SU-DHL-6 (cell line): Measurements from ENCODE around the gene ABHD16A.

Experiments
- H2AFZ ChIP-seq: fragments of 200-600 bp; sonication (generic); 2 replicates; pipeline ENCODE4 v1.6.1; 2014; ENCODE audit warnings: low read depth, mild to moderate bottlenecking, moderate library complexity, mixed read lengths, antibody characterized with exemption, low read length; ENCODE audit not compliant: severe bottlenecking
- H3F3A ChIP-seq: fragments of 200-600 bp; shearing (Covaris generic); 2 replicates; pipeline ENCODE4 v1.6.0; 2016; ENCODE audit warnings: antibody characterized with exemption, mild to moderate bottlenecking; ENCODE audit not compliant: insufficient read depth
- H3K27ac ChIP-seq: fragments of 200-600 bp; sonication (generic); 2 replicates; pipeline ENCODE4 v1.5.1; 2016; ENCODE audit warnings: low read depth, mild to moderate bottlenecking, low read length, moderate library complexity, mixed read lengths
- H3K27me3 ChIP-seq: fragments of 200-600 bp; sonication (generic), shearing (Covaris generic); 2 replicates; pipeline ENCODE4 v1.6.0; 2014; ENCODE audit warnings: mild to moderate bottlenecking, low read length
- H3K36me3 ChIP-seq: fragments of 200-600 bp; sonication (generic); 2 replicates; pipeline ENCODE4 v1.6.1; 2014; ENCODE audit warnings: mild to moderate bottlenecking, low read length, mixed read lengths
- H3K4me2 ChIP-seq: fragments of 300-600, 200-600 bp; shearing (Covaris generic), sonication (generic); 2 replicates; pipeline ENCODE4 v1.6.0; 2014; ENCODE audit warnings: low read length, low read depth, mild to moderate bottlenecking; ENCODE audit not compliant: poor library complexity, severe bottlenecking
- H3K4me3 ChIP-seq: fragments of 200-600 bp; sonication (generic); 2 replicates; pipeline ENCODE4 v1.5.1; 2014; ENCODE audit warnings: antibody characterized with exemption, low read length, mild to moderate bottlenecking, mixed read lengths; ENCODE audit not compliant: insufficient read depth, poor library complexity, severe bottlenecking
- H3K79me2 ChIP-seq: fragments of 200-600 bp; sonication (generic); 2 replicates; pipeline ENCODE4 v1.6.1; 2014; ENCODE audit warnings: mild to moderate bottlenecking, low read length, moderate library complexity; ENCODE audit not compliant: insufficient read depth
- H3K9ac ChIP-seq: fragments of 200-600 bp; sonication (generic); 2 replicates; pipeline ENCODE4 v1.7.0; 2014; ENCODE audit warnings: mild to moderate bottlenecking, low read length
- H3K9me2 ChIP-seq: fragments of 200-600 bp; sonication (generic); replicated peaks from 2 replicates; pipeline ENCODE4 v1.6.1; 2014; ENCODE audit warnings: low read length; ENCODE audit not compliant: insufficient read depth
- H3K9me3 ChIP-seq: fragments of 200-600 bp; sonication (generic); 2 replicates; pipeline ENCODE4 v1.6.1; 2014; ENCODE audit warnings: low read length, mixed read lengths; ENCODE audit not compliant: insufficient read depth
- H4K20me1 ChIP-seq: fragments of 200-600 bp; sonication (generic); 2 replicates; pipeline ENCODE4 v1.6.1; 2014; ENCODE audit warnings: low read depth, mild to moderate bottlenecking, antibody characterized with exemption, low read length, moderate library complexity, mixed read lengths
- EZH2phosphoT487 ChIP-seq: fragments of 200-600 bp; sonication (generic), shearing (Covaris generic); conservative IDR thresholded peaks from 2 replicates; pipeline ENCODE4 v1.6.1; 2018; ENCODE audit warnings: mild to moderate bottlenecking, antibody characterized with exemption, low read length, moderate library complexity, mixed read lengths
- TF ChIP-seq, protein P1 (sequence below): fragments of 200-600 bp; sonication (generic); IDR thresholded peaks from one replicate; pipeline ENCODE4 v1.5.1; 2017; ENCODE audit warnings: antibody characterized with exemption, mild to moderate bottlenecking, low read length, moderate library complexity; ENCODE audit not compliant: insufficient read depth, poor library complexity, severe bottlenecking

ABHD16A gene

DNA sequence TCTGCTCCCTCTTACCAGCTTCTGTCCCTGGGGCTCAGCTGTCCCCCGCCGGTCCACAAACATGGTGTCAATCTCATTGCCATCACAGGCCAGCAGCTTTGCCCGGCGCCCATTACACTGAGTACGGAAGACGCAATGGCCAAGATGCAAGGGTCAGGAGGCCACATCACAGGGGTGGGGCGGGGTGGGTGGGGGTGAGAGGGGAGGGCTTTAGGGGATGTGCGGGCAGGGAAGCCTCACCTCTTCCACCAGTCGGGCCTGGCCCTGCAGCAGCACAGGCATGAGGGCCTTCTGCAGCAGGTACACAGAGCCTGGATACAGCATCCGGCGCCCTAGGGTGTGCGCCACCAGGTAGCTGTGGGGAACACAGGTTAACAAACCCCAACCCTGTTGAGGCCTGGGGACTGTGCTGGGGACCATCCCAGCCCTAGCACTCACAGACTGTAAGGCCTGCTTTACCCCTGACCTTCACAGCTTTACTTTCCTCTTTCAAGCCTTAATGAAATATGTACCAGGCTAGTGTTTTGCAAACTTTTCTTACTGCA, 11.5 kb downstream of the ABHD16A start:
- no peaks in the 10 kb centered on the region for H3K27me3 ChIP-seq
- H3K4me3 ChIP-seq, result no peak overlapping the region
- H2AFZ ChIP-seq, result no peak overlapping the region
- peaks cover 5% of the 10 kb centered on the region; the same call in 1 of the 2 replicates for H3K36me3 ChIP-seq
- TF ChIP-seq EZH2phosphoT487, result no peak
- TF ChIP-seq, protein P1, sequence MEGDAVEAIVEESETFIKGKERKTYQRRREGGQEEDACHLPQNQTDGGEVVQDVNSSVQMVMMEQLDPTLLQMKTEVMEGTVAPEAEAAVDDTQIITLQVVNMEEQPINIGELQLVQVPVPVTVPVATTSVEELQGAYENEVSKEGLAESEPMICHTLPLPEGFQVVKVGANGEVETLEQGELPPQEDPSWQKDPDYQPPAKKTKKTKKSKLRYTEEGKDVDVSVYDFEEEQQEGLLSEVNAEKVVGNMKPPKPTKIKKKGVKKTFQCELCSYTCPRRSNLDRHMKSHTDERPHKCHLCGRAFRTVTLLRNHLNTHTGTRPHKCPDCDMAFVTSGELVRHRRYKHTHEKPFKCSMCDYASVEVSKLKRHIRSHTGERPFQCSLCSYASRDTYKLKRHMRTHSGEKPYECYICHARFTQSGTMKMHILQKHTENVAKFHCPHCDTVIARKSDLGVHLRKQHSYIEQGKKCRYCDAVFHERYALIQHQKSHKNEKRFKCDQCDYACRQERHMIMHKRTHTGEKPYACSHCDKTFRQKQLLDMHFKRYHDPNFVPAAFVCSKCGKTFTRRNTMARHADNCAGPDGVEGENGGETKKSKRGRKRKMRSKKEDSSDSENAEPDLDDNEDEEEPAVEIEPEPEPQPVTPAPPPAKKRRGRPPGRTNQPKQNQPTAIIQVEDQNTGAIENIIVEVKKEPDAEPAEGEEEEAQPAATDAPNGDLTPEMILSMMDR, result no peak
- no peak overlapping the region for H3K4me2 ChIP-seq
- H3K9me2 ChIP-seq, result no peaks in the 10 kb centered on the region
- H3K9ac ChIP-seq, result no peak overlapping the region
- no peak overlapping the region for H3K27ac ChIP-seq
- H3F3A ChIP-seq, result no peaks in the 10 kb centered on the region
- H4K20me1 ChIP-seq, result no peaks in the 10 kb centered on the region
- no peaks in the 10 kb centered on the region for H3K9me3 ChIP-seq
- no peaks in the 10 kb centered on the region for H3K79me2 ChIP-seq

DNA sequence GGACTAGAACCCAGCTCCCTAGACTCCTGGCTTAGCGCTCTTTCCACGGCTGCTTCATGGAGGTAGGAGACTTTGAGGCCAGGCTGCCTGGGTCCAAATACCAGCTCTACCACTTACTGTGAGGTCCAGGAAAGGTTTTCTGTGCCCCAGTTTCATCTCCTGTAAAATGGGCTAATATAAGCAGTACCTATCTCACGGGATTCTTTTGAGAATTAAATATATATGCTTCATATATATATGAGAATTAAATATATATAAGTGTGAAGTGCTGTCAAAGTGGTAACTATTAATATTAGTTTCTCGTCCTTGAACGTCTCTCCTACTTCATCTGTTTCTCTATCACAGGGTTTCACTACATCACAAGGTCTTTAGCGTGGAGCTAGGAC, 12.1 kb downstream of the ABHD16A start:
- H3K4me3 ChIP-seq, result no peak overlapping the region
- H3K4me2 ChIP-seq, result no peak overlapping the region
- no peaks in the 10 kb centered on the region for H3K9me2 ChIP-seq
- H3K79me2 ChIP-seq, result no peaks in the 10 kb centered on the region
- TF ChIP-seq EZH2phosphoT487, result no peak
- TF ChIP-seq, protein P1, result no peak
- no peaks in the 10 kb centered on the region for H3F3A ChIP-seq
- no peaks in the 10 kb centered on the region for H3K27me3 ChIP-seq
- no peak overlapping the region for H3K9ac ChIP-seq
- H3K27ac ChIP-seq, result no peak overlapping the region
- no peak overlapping the region for H2AFZ ChIP-seq
- H3K36me3 ChIP-seq, result peaks cover 5% of the 10 kb centered on the region; the same call in 1 of the 2 replicates
- H3K9me3 ChIP-seq, result no peaks in the 10 kb centered on the region
- no peaks in the 10 kb centered on the region for H4K20me1 ChIP-seq

DNA sequence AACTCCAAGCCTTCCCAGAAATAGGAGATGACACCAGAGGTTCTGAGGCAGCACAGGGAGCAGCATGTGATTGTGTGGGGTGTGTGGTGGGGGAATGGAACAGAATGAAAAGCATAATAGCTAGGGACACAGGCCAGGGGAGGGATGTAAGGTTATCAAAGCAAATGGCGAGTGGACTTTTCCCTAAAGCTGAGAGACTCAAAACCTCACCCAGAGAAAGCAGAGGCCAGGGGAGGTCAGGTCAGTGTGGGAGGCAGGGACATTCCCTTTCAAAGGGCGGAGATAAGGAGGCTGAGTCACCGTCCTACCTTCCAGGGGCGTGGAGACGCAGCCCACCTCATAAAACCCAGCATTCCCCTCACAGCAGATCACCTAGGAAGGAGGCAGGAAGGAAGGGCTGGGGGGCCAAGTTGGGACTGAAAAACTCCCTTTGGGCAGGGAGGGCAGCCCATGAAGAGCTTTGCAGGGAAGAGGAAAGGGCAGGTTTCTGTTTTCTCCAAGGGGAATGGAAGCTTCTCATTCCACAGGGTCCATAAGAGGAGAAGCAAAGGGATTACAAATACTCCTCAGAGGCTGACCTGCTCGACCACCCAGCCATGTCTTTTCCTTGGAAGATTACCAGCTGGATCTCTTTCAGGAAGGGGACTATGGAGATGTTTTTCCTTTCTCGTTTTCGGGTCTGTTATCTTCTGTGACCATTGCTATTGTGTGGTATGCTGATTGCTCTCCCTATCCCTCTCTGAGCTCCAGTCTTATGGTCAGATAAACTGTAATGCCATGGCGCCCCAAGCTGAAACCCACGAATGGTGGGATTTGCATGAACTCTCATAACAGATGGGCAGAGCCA, 12.7 kb downstream of the ABHD16A start:
- no peak overlapping the region for H3K4me2 ChIP-seq
- no peak overlapping the region for H3K27ac ChIP-seq

More for the DNA sequence above, 12.7 kb downstream of the ABHD16A start:
- H3K9ac ChIP-seq, result no peak overlapping the region
- H3K9me3 ChIP-seq, result no peaks in the 10 kb centered on the region
- TF ChIP-seq EZH2phosphoT487, result no peak
- TF ChIP-seq, protein P1, result no peak
- no peaks in the 10 kb centered on the region for H3K27me3 ChIP-seq
- no peaks in the 10 kb centered on the region for H4K20me1 ChIP-seq
- H3K4me3 ChIP-seq, result no peak overlapping the region
- peaks cover 5% of the 10 kb centered on the region; the same call in 1 of the 2 replicates for H3K36me3 ChIP-seq
- no peaks in the 10 kb centered on the region for H3K9me2 ChIP-seq
- no peaks in the 10 kb centered on the region for H3F3A ChIP-seq
- H3K79me2 ChIP-seq, result no peaks in the 10 kb centered on the region
- H2AFZ ChIP-seq, result no peak overlapping the region
